Muscle layer of colon (tissue), 2 donors: Measurements from ENCODE around the gene GABPB2.

Experiments
- H3K27ac ChIP-seq: one replicate; pipeline ENCODE4 v1.7.0; 2013; ENCODE audit warnings: low read depth, mild to moderate bottlenecking, low read length, moderate library complexity
- H3K27me3 ChIP-seq, 2 donors: one replicate each; pipeline ENCODE4 v1.7.0; 2013; ENCODE audit warnings: low read length in 2 of 2, mild to moderate bottlenecking in 2 of 2; ENCODE audit not compliant: insufficient read depth in 2 of 2, control insufficient read depth in 1 of 2
- H3K36me3 ChIP-seq: one replicate; pipeline ENCODE4 v1.7.0; 2013; ENCODE audit warnings: mild to moderate bottlenecking, low read length; ENCODE audit not compliant: insufficient read depth
- H3K4me1 ChIP-seq: one replicate; pipeline ENCODE4 v1.7.0; 2013; ENCODE audit warnings: mild to moderate bottlenecking, low read length; ENCODE audit not compliant: insufficient read depth
- H3K4me3 ChIP-seq, 2 donors: one replicate each; pipeline ENCODE4 v1.7.0; 2013; ENCODE audit warnings: low read length in 2 of 2, low read depth in 1 of 2, mild to moderate bottlenecking in 1 of 2, moderate library complexity in 1 of 2
- H3K9ac ChIP-seq: one replicate; pipeline ENCODE4 v1.7.0; 2013; ENCODE audit warnings: low read length
- H3K9me3 ChIP-seq: one replicate; pipeline ENCODE4 v1.7.0; 2013; ENCODE audit warnings: mild to moderate bottlenecking, low read length
- donor health status: abdominal sarcoma.
- donor health status: Adenocarcinoma of cecum.

The GABPB2 gene

DNA sequence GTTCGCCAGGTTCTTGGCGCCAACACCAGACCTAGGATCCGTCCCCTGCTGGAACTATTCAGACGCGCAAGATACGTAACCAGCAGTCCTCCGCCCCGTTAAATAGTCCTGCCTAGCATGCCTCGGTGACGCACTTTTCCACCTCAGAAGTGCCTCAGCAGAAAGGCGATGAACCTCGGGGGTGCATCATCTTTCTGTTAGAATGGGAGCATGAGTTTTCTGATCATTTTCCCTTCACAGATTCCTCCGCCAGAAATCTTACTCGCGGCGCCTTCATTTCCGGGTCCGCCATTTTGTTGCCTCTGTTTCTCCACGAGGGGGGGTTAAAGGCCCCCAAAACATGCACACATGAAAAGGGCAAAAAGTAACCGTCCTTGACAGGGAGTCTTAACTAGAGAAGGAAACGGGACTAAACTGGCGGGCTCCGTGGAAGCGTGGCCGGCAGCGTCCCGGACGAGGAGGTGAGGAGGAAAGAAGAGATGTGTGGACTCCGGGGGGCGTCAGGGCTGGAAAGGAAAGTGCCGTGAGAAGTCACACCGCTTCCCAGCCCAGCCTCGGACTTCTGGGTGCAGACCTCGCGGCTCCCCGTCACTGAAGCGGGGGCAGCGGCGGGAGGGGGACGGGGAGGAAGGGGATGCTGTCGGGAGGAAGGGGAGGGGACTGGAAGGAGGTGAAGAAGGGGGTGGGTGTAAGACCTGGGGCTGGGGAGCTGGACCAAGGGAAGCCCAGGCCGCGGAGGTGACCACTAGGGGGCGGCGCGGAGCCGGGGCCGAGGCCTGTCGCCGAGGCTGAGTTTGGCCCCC, at the start of gene GABPB2:
GABPB2 (plus strand) TSS at position 288 of the 803 bp plus-strand sequence. CDS start 17,429 bp downstream, outside the sequence.
- Histone ChIP-seq H3K9me3 (no peaks in the 10 kb centered on the region), H3K9ac (peak within 1 kb of the TSS; percentile 74), H3K27ac (peak within 1 kb of the TSS; percentile 100), H3K4me1 (peaks cover 13% of the 10 kb centered on the region), H3K27me3 (no peaks in the 10 kb centered on the region), H3K36me3 (no peaks in the 10 kb centered on the region), H3K4me3 (peak within 1 kb of the TSS; percentile 81 to 96)

DNA sequence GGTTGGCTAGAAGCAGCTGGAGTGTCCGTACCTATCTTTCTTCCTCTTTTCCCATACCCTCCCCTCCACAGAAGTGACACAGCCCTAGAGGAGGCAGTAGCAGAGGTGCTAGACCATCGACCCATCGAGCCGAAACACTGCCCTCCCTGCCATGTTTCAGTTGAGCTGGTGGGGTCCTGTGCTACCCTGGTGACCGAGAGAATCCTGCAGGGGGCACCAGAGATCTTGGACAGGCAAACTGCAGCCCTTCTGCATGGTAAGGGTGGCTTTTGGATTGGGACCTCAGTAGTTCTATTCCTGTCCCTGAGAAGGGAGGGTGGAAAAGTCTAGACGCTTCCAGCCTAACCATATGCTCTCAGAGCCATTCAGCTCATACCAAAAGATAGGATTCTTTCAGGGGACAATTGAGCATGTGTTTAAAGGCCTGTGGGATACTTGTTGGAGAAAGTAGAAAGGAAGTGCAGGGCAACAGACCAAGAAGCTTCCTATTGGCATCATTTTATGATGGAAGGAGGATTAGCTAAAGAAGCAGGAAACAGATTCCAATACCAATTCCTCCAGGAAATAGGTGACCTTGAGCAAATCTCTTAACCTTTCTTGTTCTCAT, 45.9 kb upstream of the GABPB2 start:
- H3K9me3 ChIP-seq, result no peaks in the 10 kb centered on the region
- peaks cover 8% of the 10 kb centered on the region for H3K4me1 ChIP-seq
- no peaks in the 10 kb centered on the region for H3K27me3 ChIP-seq
- H3K36me3 ChIP-seq, result peaks cover 30% of the 10 kb centered on the region
- no peak overlapping the region for H3K9ac ChIP-seq
- no peak overlapping the region for H3K27ac ChIP-seq
- H3K4me3 ChIP-seq, result no peak overlapping the region

DNA sequence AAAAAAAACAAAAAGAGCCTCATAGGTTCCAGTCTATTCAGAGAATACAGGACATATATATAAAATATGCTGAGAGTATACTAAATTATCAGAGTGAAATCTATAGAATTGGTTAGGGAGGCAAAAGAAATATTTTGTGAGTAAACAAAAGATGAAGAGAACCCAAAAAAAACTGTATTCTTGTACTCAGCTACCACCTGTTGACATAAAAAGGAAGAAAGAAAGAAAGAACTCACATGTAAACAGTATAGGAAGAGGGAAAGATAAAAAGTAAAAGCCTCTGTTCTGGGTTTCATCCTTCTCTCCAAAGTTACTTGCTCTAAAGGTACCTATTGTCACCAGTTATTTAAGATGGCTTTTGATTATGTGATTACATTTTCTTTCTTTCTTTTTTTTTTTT, 44.1 kb upstream of the GABPB2 start:
- H3K4me1 ChIP-seq, result peaks cover 8% of the 10 kb centered on the region
- peaks cover 39% of the 10 kb centered on the region for H3K36me3 ChIP-seq

DNA sequence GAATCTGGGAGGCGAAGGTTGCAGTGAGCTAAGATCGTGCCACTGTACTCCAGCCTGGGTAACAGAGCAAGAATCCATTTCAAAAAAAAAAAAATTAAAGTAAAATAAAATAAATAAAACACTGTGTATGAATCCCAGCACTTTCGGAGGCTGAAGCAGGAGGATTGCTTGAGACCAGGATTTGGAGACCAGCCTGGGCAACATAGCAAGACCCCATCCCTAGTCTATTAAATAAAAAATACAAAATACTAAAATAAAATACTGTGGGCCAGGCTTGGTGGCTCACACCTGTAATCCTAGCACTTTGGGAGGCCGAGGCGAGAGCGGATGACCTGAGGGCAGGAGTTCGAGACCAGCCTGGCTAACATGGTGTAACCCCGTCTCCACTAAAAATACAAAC, 38.4 kb upstream of the GABPB2 start:
- Histone ChIP-seq H3K27ac (no peak overlapping the region), H3K36me3 (peaks cover 43% of the 10 kb centered on the region), H3K9ac (no peak overlapping the region), H3K9me3 (no peaks in the 10 kb centered on the region), H3K4me1 (no peaks in the 10 kb centered on the region), H3K4me3 (no peak overlapping the region), H3K27me3 (no peaks in the 10 kb centered on the region)

More for the DNA sequence above, 44.1 kb upstream of the GABPB2 start:
- no peak overlapping the region for H3K4me3 ChIP-seq
- no peaks in the 10 kb centered on the region for H3K9me3 ChIP-seq
- no peak overlapping the region for H3K9ac ChIP-seq
- no peak overlapping the region for H3K27ac ChIP-seq
- H3K27me3 ChIP-seq, result no peaks in the 10 kb centered on the region

DNA sequence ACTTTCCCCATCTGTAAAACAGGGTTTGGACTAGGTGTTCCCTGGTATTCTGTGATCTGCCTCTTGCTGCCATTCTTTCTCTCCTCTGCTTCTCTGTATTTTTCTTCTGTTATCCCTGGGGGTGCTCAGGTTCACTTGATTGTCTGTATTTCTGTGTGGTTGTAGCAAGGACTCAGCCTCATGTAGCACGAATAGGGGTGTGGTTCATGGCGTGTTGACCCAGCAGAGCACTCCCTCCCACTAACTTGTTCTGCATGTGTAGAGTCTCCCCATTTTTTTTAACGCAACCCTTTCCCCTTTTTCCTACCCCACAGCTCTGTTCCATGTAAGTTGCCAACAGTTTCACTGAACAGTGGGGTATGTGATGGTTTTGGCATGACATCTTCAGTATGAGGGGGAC, 35.4 kb upstream of the GABPB2 start:
- Histone ChIP-seq H3K36me3 (peaks cover 25% of the 10 kb centered on the region), H3K27ac (no peak overlapping the region), H3K9me3 (no peaks in the 10 kb centered on the region), H3K27me3 (no peaks in the 10 kb centered on the region), H3K4me3 (no peak overlapping the region), H3K4me1 (no peaks in the 10 kb centered on the region), H3K9ac (no peak overlapping the region)

DNA sequence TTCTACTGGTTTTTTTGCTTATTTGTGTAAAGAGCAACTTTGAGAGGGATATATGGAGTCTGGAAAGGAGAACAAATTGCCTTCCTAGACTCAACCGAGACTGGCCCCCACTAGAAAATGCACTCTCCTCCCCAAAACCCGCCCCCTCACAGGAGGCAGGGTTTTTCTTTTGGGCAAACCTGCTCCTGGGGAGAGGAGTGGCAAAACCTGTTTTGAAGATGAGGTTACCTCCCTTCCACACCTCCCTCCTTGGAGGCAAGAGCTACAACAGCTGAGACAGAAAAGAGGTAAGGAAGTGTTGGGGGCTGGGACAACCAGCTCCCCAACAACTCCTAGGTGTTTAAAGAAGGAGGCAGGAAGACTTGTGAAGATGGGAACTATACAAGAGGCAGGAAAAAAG, 34.2 kb upstream of the GABPB2 start, which contains the start of gene BNIPL:
BNIPL (plus strand) TSS at position 231 of the 400 bp plus-strand sequence; CDS start at position 371, 140 bp downstream.
- peaks cover 17% of the 10 kb centered on the region for H3K36me3 ChIP-seq
- no peaks in the 10 kb centered on the region for H3K4me1 ChIP-seq
- no peaks in the 10 kb centered on the region for H3K9me3 ChIP-seq
- no peak within 1 kb of the TSS for H3K9ac ChIP-seq
- no peak within 1 kb of the TSS for H3K27ac ChIP-seq
- H3K27me3 ChIP-seq, result no peaks in the 10 kb centered on the region
- H3K4me3 ChIP-seq, result no peak within 1 kb of the TSS

DNA sequence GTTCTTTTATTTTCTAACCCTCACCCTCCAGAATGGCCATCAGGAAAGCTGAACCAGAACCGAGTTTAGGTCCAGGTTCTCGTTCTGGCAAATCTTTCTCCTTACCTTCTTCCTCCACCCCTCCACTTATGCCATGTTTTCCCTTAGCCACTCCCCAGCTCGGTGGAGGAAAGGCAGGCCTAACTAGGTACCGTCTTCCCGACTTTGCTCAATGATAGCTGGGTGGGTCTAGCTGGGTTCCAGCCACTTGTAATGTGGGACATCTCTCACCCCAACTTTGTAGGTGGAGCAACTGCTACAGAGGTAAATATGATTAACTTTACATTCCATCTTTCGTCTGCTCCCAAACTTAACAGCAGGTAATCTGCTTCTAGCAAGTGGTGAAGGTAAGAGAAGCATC, 33.5 kb upstream of the GABPB2 start:
- Histone ChIP-seq H3K4me3 (no peak overlapping the region), H3K27me3 (no peaks in the 10 kb centered on the region), H3K9me3 (no peaks in the 10 kb centered on the region), H3K27ac (no peak overlapping the region), H3K4me1 (no peaks in the 10 kb centered on the region), H3K9ac (no peak overlapping the region), H3K36me3 (peaks cover 17% of the 10 kb centered on the region)

DNA sequence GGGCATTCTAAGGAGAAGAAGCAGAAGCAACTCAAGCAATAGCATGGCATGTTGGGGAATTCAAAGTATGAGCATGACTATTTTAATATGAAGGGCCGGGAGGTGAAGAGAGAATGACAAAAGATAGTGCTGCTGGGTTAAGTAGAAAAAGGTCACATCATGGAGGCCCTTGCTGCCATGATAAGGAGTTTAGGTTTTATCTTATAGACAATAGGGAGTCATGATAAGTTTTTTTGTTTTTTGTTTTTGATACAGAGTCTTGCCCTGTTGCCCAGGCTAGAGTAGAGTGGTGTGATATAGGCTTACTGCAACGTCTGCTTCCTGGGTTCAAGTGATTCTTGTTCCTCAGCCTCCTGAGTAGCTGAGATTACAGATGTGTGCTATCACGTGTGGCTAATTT, 31.0 kb upstream of the GABPB2 start:
- no peaks in the 10 kb centered on the region for H3K4me1 ChIP-seq
- H3K4me3 ChIP-seq, result no peak overlapping the region
- H3K9me3 ChIP-seq, result no peaks in the 10 kb centered on the region
- no peak overlapping the region for H3K9ac ChIP-seq
- H3K27ac ChIP-seq, result no peak overlapping the region
- peaks cover 7% of the 10 kb centered on the region for H3K36me3 ChIP-seq
- H3K27me3 ChIP-seq, result no peaks in the 10 kb centered on the region

DNA sequence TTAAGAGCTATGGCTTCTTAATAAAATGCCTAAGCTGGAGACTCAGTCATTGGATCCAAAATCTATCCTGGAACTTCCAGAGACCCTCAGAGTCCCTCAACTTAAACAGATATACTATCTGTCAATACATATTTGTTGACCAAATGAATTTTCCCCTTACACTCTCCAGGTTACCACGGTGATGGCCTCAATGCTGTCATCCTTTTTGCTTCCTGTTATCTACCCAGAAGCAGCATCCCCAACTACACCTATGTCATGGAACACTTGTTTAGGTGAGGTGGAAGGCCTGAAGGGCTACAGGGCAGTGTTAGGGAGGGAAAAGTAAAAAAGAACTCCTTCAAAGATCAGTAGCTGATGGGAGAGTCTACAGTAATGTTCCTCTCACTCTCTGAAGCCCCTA, 27.4 kb upstream of the GABPB2 start:
- no peaks in the 10 kb centered on the region for H3K36me3 ChIP-seq

DNA sequence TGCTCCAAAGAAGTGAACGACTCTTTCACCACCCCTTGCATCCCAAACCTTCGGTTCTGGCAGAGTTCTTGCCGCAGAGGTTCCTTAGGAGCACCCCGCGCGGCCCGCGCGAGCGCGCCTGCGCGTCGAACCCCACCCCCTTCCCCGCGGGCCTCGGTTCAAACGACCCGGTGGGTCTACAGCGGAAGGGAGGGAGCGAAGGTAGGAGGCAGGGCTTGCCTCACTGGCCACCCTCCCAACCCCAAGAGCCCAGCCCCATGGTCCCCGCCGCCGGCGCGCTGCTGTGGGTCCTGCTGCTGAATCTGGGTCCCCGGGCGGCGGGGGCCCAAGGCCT, 23.0 kb upstream of the GABPB2 start, which contains the start of gene C1orf56:
C1orf56 (plus strand) TSS at position 161 of the 334 bp plus-strand sequence; CDS start at position 258, 97 bp downstream.
- Histone ChIP-seq H3K9me3 (no peaks in the 10 kb centered on the region), H3K27me3 (no peaks in the 10 kb centered on the region), H3K27ac (peak within 1 kb of the TSS; percentile 93), H3K4me3 (peak within 1 kb of the TSS; percentile 63 to 80), H3K9ac (peak within 1 kb of the TSS; percentile 84), H3K36me3 (peaks cover 9% of the 10 kb centered on the region), H3K4me1 (peaks cover 9% of the 10 kb centered on the region)

More for the DNA sequence above, 27.4 kb upstream of the GABPB2 start:
- Histone ChIP-seq H3K9ac (no peak overlapping the region), H3K27ac (no peak overlapping the region), H3K4me1 (no peaks in the 10 kb centered on the region), H3K4me3 (no peak overlapping the region), H3K9me3 (no peaks in the 10 kb centered on the region), H3K27me3 (no peaks in the 10 kb centered on the region)

DNA sequence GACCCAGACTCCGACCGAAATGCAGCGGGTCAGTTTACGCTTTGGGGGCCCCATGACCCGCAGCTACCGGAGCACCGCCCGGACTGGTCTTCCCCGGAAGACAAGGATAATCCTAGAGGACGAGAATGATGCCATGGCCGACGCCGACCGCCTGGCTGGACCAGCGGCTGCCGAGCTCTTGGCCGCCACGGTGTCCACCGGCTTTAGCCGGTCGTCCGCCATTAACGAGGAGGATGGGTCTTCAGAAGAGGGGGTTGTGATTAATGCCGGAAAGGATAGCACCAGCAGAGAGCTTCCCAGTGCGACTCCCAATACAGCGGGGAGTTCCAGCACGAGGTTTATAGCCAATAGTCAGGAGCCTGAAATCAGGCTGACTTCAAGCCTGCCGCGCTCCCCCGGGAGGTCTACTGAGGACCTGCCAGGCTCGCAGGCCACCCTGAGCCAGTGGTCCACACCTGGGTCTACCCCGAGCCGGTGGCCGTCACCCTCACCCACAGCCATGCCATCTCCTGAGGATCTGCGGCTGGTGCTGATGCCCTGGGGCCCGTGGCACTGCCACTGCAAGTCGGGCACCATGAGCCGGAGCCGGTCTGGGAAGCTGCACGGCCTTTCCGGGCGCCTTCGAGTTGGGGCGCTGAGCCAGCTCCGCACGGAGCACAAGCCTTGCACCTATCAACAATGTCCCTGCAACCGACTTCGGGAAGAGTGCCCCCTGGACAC, 22.5 kb upstream of the GABPB2 start:
- H3K36me3 ChIP-seq, result peaks cover 14% of the 10 kb centered on the region
- H3K9me3 ChIP-seq, result no peaks in the 10 kb centered on the region
- peak overlapping the region; percentile 93 for H3K27ac ChIP-seq
- H3K27me3 ChIP-seq, result no peaks in the 10 kb centered on the region
- H3K9ac ChIP-seq, result peak overlapping the region; percentile 84
- peaks cover 9% of the 10 kb centered on the region for H3K4me1 ChIP-seq
- H3K4me3 ChIP-seq, result peak overlapping the region; percentile 63 to 80
